ACHN (cell line): ENCODE results near the gene NOL9.
A peak's percentile ranks its signal among the peaks of the same experiment; 100 is the strongest.
"Not testable (repeated sequence)": the region's sequence is repeated elsewhere in the genome, so short reads cannot be mapped to it uniquely, and the experiment has no call there.

Experiments
- DNase-seq: peaks from one replicate; pipeline ENCODE4 v3.0.0-alpha.2; 2015
- in situ Hi-C: cut with HindIII; loops from 2 replicates; pipeline ENCODE4 v1.10.0; 2017; ENCODE audit warnings: low sequenced_read_pairs, low pct_ligation_motif_present, low pct_unique_long_range_greater_than_20kb

Gene NOL9

DNA sequence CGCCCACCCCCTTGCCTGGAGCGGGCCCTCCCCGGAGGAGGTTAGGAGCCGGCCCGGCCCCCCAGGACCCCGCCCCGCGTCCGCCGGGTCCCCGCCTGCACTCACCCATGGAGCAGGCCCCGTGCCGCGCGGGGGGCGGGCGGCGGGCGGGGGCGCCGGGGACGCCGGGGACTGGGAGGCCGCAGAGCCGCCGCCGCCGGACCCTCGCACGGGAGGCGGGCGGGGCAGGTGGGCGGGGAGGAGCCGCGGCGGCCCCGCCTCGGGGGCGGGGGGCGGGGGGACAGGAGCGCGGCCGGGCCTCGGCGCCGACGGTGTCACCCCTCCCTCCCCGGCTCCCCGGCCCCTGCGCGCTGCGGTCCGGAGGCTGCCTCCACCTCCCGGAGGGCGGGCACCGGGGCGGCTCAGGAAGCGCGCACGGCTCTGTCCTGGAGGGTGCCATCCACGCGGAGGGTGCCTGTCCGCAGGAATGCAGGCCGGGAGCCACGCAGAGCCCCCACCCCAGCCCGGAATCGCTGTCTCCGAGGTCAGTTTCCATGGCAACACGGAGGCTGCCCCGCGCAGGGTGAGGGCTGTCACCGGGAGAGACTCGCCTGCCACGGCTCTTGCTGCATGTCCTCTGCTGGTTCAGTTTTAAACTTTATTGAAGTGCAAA is 57.0 kb downstream of the NOL9 start:
- in situ Hi-C loops, result no loop called here
- peak; percentile 62 for DNase-seq

DNA sequence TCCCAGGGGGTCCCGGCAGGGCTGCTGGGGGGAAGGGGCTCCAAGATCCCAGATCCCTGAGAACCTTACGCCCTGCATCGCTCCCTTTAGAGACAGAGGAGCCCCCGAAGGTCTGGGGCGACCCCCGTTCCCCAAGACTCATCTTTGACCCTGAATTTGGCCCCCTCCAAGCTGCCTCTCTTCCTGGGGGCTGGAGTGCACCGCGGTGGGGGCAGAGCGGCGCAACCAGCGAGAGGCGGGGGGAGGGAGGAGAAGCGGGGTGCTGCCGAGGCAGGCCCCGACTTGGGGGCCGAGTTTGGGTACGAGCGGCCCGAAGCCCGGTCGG is 57.5 kb downstream of the NOL9 start:
- in situ Hi-C loops, result no loop called here
- DNase-seq, result no peak

DNA sequence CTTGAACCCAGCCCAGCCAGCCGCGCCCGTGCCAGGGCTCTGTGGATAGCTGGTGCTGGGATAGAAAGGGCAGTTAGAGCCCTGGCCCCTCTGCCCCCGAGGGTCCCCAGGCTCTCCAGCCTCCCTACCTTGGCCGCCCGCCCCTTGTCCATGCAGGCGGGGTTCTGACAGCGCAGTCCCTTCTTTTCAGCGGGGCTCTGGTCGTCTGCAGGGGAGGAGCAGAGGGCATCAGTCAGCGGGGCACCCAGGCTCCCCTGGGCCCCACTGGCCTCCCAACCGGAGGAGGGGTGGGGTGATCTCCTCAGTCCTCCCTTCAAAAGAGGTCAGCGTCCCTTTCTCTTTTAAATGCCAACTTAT is 58.0 kb downstream of the NOL9 start:
- in situ Hi-C loops, result no loop called here

GRCh38 chr1:6495540-6496364 is 58.6 kb downstream of the NOL9 start:
- in situ Hi-C loops, result no loop called here
- no peak for DNase-seq

More for the DNA sequence above, 58.0 kb downstream of the NOL9 start:
- DNase-seq, result no peak

- no peak for DNase-seq
- in situ Hi-C loops, result no loop called here
Measured at GRCh38 chr1:6495041-6495441, 59.3 kb downstream of the NOL9 start.

DNA sequence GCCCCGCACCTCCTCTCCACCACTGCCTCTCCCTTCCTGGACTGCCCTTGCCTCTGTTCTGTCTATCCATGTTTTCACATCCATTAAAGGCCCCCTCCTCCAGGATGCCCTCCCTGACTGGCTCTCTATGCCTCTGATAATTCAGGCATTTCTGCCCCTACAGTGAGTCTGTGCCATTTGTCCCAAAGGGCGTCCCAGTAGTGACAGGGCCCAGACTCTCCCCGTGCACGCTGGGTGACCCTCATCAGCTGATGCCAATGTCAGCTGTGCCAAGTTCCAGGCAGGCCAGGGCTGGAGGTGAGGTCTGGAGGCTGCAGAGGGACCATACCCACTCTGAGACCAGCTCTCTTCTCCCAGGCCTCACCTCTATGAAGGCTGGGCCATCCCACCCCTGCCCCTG is 59.7 kb downstream of the NOL9 start:
- in situ Hi-C loops, result no loop called here
- DNase-seq, result no peak

DNA sequence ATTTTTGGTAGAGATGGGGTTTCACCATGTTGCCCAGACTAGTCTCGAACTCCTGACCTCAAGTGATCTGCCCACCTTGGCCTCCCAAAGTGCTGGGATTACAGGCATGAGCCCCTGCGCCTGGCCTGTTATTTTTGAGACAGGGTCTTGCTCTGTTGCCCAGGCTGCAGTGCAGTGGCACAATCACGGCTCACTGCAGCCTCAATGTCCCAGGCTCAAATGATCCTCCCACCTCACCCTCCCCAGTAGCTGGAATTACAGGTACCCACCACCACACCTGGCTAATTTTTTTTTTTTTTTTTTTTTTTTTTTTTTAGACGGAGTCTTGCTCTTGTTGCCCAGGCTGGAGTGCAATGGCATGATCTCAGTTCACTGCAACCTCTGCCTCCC is 60.5 kb downstream of the NOL9 start:
- DNase-seq, in situ Hi-C loops: not testable (repeated sequence)

- in situ Hi-C loops, result no loop called here
- no peak for DNase-seq
Measured at GRCh38 chr1:6491966-6492365, 62.3 kb downstream of the NOL9 start.

DNA sequence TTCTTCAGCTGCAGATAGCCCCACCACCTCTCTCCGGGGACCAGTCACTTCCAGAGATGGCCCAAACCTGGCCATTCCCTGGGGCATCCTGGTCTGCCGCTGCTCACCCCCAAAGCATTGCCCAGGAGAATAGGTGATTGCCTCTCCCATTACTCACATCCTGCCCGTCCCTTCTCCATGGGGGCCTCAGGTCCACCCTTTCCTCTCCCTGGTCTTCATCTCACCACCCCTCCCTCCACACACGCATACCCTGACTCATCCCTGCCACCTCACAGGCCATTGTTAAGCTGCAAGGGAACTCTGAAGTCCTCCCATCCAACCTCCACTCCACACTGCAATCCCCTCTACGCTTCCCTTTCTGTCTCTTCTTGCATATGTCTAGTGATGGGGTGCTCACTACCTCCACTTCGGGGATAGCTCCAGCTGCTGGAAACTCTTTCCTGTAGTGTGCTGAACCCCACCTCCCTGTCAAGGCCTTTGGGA is 62.8 kb downstream of the NOL9 start, which contains the start of gene PLEKHG5:
TSS of gene PLEKHG5 (minus strand) at position 188 of the 483 bp plus-strand sequence. CDS start 14,096 bp downstream, outside the sequence.
- in situ Hi-C loops, result no loop called here

DNA sequence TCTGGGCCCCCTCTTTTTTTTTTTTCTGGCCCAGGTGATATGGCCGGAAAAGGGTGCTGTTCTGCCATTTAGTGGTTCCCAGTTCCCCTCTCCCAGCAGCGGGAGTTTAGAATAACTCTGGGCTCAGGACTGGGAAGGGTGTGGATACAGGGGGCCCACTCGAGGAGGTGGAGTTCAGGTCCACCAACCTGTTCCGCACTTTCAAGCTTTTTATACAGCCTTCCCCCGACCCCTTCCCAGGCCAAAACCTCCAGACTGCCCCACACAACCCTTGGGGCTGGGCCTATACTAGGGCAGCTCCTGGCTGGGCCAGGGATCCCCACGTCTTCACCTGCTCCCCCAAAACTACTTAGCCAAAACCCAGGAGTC is 63.2 kb downstream of the NOL9 start:
- peak; percentile 38 for DNase-seq
- in situ Hi-C loops, result no loop called here

More for the DNA sequence above, 62.8 kb downstream of the NOL9 start, which contains the start of gene PLEKHG5:
- DNase-seq, result peak; percentile 77

GRCh38 chr1:6490181-6491080 is 63.9 kb downstream of the NOL9 start:
- in situ Hi-C loops, result no loop called here
- DNase-seq, result peak; percentile 71

DNA sequence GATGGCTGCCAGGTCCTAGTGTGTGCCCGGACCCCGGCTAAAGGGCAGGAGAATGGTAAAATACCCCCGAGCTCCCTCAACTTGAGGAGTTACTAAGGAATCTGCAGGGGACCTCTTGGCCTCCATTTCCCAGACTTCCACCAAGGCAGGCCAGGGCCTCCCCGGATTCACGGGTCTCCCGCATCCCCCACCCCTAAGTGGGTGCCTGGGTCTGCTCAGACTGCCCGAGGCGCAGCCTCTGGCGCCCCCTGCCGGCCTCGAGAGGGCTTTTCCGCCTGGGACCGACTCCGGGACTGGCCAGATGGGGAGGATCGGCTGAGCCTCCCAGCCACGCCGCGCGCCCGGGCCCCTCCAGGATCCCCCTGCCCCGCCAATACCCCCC is 64.5 kb downstream of the NOL9 start:
- in situ Hi-C loops, result no loop called here
- DNase-seq, result peak; percentile 75

DNA sequence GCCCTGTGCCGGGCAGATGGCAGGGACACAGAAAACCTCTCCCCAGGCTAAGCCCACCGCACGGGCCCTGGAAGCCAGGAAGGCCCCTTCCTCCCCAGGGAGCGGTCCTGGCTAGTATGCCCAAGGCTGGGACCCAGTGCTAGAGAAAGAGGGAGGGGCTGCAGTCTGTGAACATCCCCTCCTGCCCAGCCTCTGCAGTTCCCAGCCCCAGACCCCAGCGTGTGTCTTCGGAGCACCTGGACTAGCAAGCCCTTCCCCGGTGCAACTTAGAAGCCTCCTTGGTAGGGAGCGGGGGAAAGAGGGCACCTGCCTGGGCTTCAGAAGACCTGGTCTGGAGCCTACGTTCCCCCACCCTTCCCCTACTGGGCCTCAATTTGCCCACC is 64.9 kb downstream of the NOL9 start:
- DNase-seq, result no peak
- in situ Hi-C loops, result no loop called here

- no peak for DNase-seq
- in situ Hi-C loops, result no loop called here
Measured at GRCh38 chr1:6488602-6489382, 65.5 kb downstream of the NOL9 start.

GRCh38 chr1:6487804-6488484 is 66.4 kb downstream of the NOL9 start:
- DNase-seq, result no peak
- in situ Hi-C loops, result no loop called here

GRCh38 chr1:6486433-6487011 is 67.8 kb downstream of the NOL9 start:
- in situ Hi-C loops, result no loop called here
- DNase-seq, result peak; percentile 77

GRCh38 chr1:6485168-6486101 is 68.9 kb downstream of the NOL9 start:
- in situ Hi-C loops, result no loop called here
- no peak for DNase-seq
